AG10803 (cell line): Measurements from ENCODE around the gene LRP1B.

Experiments used
- DNase-seq: peaks from one replicate; pipeline ENCODE4 v3.0.0; 2010; ENCODE audit warnings: low read depth
- H3K4me3 ChIP-seq: 2 replicates; pipeline ENCODE4 v1.5.1; 2011; ENCODE audit warnings: mild to moderate bottlenecking, low read length, control low read depth
- TF ChIP-seq, protein P1 (sequence below): conservative IDR thresholded peaks from 2 replicates; pipeline ENCODE4 v1.5.1; 2011; ENCODE audit warnings: mild to moderate bottlenecking, low read length, control low read depth, inconsistent platforms

Gene LRP1B

DNA sequence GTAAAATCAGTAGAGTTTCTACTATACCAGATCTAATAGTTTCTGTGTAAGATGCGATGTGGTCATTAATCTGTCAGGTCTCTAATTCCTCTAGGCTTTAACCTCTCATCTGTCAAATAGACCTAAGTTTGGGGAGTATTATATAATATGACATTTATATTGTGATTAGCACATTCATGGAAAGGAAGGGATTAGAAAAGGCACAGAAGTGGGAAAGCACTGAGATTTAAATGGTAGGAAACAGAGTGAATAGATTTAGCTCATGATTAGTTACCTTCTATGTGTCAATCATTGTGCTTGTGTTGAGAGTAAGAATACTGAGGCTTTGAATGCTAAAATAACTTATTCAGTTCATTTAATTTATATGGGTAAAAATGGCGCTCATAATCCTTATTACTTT lies 118.0 kb downstream of the LRP1B start:
- no peak overlapping the region for H3K4me3 ChIP-seq
- TF ChIP-seq, protein P1, sequence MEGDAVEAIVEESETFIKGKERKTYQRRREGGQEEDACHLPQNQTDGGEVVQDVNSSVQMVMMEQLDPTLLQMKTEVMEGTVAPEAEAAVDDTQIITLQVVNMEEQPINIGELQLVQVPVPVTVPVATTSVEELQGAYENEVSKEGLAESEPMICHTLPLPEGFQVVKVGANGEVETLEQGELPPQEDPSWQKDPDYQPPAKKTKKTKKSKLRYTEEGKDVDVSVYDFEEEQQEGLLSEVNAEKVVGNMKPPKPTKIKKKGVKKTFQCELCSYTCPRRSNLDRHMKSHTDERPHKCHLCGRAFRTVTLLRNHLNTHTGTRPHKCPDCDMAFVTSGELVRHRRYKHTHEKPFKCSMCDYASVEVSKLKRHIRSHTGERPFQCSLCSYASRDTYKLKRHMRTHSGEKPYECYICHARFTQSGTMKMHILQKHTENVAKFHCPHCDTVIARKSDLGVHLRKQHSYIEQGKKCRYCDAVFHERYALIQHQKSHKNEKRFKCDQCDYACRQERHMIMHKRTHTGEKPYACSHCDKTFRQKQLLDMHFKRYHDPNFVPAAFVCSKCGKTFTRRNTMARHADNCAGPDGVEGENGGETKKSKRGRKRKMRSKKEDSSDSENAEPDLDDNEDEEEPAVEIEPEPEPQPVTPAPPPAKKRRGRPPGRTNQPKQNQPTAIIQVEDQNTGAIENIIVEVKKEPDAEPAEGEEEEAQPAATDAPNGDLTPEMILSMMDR, result no peak
- DNase-seq, result no peak

DNA sequence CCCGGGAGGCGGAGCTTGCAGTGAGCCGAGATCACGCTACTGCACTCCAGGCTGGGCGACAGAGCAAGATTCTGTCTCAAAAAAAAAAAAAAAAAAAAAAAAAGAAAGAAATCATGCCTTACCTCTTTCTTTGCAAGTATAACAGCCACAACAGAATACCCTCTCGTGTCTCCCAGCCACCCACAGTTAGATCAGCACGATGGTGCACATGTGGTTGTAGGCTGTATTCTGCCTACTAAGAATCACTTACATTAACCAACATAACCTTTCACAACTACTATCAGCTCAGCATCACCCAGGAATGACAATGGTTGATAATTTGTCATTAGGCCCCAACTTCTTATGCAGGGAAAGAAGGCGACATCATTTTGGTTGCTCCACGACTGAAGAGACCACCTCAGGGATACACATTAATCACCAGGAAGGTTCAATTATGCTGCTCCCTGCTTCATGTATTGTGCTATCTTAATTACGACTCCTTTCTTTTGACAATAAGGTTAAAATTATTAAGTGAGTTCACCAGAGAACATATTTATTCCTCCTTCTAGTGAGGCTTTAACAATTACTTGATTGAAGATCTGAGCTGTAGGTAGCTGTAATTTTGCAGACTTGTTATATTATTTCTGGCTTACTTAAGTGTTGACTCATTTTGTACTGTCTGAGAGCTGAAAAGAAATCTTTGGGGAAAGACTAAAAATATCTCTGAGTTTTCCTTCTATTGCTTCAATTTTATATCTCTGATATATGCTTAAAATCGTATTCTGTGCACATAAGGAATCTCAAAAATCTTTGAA lies 120.1 kb downstream of the LRP1B start:
- no peak for DNase-seq
- no peak overlapping the region for H3K4me3 ChIP-seq

DNA sequence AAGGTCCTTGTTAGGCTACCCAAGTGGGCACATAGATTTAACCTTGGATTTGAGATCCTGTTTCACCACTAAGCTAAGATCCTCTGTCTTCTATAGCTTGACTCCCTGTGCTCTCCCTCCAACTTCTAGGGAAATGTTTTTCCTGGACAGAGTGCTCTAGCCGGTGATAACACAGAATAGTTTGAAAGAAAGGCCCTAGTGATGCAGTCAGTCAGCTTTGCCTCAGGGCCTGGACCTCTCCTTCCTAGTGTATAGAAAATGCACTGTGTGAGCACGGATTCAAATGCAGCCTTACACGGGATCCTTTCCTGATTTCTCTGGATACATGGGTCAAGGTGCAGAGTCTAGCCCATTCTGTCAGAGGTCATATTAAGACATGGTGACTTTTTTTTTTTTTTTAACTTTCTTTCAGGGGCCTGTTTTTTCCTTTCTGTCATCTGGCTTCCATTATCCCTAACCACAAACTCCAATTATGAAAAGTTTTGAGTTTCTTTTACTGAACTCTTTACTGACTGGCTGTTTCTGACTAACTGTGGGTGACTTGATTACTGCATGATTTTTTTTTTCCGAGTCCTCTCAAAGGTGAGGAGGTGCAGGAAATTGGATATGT lies 122.6 kb downstream of the LRP1B start:
- peak; percentile 25 for DNase-seq
- TF ChIP-seq, protein P1, result no peak

More for the DNA sequence above, 120.1 kb downstream of the LRP1B start:
- TF ChIP-seq, protein P1, result no peak

DNA sequence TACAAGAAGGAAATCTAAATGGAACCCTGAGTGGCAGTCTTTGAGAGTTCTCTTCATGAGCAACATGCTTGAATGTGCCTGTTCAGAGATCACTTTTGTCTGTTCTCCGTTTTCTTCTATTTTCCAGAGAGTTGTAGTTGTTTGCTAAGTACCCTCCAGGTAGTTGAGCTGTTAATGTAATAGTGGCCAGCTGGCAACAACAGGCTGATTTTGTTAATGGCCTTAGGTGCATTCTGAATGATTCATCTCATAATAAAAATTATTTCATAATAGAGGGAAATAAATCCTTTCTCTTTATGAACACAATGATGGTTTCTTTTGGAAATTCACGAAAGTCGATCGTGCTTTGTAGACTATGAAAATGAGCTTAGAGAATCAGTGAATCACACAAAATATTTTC lies 136.8 kb downstream of the LRP1B start:
- no peak overlapping the region for H3K4me3 ChIP-seq
- DNase-seq, result no peak
- TF ChIP-seq, protein P1, result no peak

More for the DNA sequence above, 122.6 kb downstream of the LRP1B start:
- no peak overlapping the region for H3K4me3 ChIP-seq

DNA sequence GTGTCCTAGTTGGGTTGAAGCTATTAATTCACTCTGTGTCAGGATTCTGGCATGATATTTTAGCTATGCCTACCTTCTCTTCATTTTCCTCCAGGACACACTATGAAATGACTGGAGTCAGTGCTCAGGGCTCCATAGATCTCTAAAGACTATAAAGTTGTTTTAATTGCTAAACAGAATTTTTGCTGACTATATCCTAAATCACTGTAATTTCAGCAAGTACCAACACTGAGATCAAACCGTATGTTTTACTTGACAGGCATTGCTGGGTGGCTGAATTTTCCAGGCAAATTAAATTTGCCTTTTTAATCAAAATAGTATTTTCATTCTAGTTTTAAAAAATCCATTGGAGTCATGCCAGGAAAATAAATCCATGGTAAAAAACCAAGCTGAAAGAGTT lies 138.1 kb downstream of the LRP1B start:
- TF ChIP-seq, protein P1, result no peak
- DNase-seq, result no peak
- H3K4me3 ChIP-seq, result no peak overlapping the region

DNA sequence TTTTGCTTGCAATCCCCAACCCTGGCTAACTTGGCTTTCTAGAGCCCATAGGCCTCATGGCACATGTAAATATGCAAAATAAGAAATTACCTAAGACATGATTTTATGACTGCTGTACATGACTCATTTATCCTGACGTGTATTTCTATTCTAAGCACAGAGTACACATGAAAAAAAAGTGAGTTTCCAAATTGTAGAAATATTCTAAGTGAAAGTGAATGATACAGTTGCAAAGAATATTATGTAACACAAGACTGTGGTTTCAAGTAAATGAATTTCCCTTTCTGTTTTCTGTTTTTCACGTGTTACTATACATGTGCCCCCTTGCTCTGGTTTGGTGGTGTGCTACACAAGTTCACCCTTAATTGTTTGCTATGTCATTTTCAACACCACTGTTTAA lies 162.4 kb downstream of the LRP1B start:
- H3K4me3 ChIP-seq, result no peak overlapping the region
- TF ChIP-seq, protein P1, result no peak
- peak; percentile 10 for DNase-seq

DNA sequence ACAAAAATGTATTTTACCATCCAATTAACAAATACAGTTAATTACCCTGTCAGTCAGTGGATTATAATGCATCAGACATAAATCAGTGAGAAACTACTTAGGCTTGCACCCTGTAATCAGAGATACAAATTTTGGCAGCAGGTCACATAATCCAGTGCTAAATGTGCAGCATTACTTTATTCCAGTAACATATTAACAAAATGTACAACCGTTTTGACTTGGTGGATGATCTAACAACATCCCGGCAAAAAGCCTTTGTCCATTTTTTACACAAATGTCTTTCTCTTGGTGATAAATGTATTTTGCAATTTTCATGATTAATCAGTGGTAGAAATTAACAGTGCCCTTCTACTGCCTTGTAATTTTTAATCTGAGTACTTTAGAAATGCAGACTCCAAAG lies 162.8 kb downstream of the LRP1B start:
- no peak for DNase-seq
- H3K4me3 ChIP-seq, result no peak overlapping the region
- TF ChIP-seq, protein P1, result no peak
